HG03469 (cell line): ENCODE results near the gene NT5DC2.

Experiments
- ATAC-seq: cut with Tn5 transposase; IDR thresholded peaks from one replicate; pipeline ENCODE4 v1.9.1; 2021; ENCODE audit warnings: mild to moderate bottlenecking, moderate library complexity, moderate number of reproducible peaks; ENCODE audit not compliant: unreplicated experiment

The NT5DC2 gene

DNA sequence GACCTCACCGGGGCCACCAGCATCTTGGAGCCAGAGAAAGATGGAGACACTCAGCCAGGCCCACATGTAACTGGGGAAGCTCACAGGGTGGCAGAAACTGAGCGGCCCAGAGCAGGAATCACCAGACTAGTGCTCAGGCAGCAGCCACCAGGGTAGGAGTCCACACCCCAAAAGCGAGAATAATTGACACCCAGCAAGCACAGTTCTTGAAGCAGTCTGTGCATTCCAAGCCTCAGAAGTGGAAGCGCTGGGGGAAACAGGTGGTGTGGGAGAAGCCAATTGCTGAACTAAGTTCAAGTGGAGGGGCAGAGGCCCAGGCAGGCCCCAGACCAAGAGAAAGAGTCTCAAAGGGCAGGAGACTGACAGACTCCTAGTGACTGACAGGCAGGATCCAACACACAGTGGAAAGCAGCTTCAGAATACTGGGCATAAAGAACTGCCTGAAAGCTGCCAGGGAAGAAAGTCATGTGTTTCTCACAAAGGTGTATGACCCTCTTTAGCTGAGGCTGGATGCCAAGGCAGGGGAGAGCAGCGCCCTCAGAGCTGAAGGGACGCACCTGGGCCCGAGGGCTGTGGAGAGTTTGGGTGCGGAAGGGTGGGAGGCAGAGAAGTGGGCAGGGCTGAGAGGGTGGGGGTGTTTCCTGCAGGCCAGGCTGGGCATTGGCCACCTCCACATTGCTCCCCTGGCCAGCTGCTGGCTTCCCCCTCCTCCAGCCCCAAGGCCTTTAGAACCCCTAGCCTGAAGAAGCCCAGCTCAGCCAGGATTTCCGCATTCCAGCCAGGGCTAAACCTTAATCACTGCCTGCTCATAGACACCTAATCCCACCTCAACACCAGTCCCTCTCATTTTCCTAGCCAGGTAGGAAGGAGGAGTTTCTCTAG is 7.7 kb downstream of the NT5DC2 start:
- no peak for ATAC-seq

DNA sequence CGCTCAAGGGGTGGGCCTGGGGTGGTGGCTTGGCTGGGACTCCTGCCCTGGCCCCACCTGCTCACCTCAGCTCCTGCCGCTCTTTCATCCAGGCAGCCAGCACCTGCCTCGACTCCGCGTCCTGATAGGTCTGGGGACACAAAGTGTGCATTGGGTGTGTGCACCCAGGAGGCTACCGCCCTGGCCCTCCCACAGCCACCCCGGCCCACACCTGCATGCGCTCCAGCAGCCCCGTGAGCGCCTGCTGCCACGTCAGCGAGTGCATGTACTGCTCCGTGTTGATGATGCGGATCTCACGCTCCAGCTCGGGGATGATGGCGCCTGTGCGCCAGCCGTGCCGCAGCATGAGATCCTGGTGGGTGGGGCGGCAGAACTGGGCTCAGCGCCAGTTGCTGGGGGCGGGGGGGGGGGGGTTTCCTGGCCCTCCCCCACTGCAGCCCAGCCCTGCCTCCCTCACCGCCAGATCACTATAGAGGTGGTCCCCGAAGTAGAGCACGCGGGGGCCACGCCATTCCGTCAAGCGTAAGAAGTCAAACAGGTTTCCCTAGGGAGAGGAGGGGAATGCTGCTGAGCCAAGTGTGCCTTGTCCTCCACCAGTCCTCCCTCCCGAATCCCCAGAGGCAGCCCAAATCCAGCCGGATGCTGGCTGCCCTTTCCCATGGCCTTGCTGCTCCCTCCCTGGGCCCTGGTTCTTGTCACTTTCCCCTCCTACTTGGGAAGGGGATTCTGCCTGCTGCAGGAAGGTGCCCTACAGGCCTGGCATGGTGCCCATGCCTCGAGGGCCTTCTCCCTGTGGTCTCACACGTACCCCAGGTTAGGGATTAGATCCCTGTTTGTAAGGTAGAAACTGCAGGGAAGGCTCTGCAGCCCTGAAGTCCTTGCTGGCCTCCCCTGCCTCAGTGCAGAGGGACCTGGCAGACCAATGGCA is 8.6 kb downstream of the NT5DC2 start:
- no peak for ATAC-seq

DNA sequence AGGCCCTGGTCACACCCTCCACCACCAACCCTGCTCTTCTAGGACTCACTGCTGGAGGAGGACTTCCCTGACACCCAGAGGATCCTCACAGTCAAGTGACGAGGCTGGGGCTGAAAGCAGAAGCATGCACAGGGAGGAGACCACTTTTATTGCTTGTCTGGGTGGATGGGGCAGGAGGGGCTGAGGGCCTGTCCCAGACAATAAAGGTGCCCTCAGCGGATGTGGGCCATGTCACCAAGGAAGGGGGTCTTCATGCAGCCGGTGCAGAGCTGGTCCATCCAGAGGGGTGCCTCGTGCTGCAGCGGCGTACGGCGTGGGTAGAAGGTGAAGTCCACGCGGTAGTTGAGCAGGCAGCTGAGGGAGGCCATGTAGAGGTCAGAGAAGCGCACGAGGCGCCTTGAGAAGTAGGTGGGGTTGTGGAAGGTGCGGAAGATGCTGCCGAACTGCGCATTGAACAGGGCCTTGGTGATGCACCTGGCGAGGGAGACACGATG is 9.4 kb downstream of the NT5DC2 start:
- ATAC-seq: no peak

DNA sequence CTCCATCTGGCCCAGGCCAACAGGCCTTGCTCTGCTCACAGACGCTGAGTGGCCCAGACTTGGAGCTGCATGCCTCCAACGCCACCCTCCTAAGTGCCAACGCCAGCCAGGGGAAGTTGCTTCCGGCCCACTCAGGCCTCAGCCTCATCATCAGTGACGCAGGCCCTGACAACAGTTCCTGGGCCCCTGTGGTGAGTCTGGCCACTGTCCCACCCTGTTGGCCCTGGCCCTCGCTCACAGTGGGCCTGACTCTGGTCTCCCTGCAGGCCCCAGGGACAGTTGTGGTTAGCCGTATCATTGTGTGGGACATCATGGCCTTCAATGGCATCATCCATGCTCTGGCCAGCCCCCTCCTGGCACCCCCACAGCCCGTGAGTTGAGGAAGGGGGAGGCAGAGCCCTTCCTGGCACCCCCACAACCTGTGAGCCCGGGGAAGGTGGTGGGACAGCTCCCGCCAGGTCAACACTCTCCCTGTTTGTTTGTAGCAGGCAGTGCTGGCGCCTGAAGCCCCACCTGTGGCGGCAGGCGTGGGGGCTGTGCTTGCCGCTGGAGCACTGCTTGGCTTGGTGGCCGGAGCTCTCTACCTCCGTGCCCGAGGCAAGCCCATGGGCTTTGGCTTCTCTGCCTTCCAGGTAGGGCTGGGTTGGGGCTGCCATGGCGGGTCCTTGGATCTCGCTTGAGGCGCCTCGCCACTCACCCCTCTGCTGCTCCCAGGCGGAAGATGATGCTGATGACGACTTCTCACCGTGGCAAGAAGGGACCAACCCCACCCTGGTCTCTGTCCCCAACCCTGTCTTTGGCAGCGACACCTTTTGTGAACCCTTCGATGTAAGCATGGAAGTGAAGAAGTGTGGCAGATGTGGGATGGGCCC is 10.0 kb downstream of the NT5DC2 start:
- ATAC-seq: no peak

DNA sequence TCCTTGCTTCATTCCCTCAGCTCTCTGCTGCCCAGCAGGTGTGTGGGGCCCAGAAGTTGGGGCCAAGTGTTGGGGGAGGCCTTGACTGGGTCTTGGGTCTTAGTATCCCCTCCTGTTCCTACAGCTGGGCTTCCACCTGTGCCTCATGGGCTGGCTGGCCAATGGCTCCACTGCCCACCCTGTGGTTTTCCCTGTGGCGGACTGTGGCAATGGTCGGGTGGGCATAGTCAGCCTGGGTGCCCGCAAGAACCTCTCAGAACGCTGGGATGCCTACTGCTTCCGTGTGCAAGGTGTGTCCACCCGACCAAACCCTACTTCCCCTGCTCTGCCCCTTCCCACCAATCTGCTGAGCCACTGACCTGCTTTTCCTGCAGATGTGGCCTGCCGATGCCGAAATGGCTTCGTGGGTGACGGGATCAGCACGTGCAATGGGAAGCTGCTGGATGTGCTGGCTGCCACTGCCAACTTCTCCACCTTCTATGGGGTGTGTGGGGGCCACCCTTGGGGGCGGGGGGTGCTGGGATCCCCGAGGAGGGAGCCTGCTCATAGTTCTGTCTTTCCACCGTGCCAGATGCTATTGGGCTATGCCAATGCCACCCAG is 10.9 kb downstream of the NT5DC2 start:
- no peak for ATAC-seq

DNA sequence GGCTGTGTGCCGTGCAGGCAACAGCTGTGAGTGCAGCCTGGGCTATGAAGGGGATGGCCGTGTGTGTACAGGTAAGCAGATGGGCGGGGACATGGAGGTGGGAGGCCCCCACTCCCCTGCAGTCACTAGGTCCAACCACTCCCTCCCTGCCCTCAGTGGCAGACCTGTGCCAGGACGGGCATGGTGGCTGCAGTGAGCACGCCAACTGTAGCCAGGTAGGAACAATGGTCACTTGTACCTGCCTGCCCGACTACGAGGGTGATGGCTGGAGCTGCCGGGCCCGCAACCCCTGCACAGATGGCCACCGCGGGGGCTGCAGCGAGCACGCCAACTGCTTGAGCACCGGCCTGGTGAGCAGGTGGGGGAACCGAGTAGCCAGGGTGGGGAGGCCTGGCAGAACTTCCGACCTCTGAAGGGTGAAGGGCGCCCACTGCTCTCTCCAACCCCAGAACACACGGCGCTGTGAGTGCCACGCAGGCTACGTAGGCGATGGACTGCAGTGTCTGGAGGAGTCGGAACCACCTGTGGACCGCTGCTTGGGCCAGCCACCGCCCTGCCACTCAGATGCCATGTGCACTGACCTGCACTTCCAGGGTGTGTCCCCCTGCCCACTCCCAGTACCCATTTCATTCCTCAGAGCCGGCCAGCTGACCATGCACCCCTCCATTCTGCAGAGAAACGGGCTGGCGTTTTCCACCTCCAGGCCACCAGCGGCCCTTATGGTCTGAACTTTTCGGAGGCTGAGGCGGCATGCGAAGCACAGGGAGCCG is 11.6 kb downstream of the NT5DC2 start:
- ATAC-seq: no peak

DNA sequence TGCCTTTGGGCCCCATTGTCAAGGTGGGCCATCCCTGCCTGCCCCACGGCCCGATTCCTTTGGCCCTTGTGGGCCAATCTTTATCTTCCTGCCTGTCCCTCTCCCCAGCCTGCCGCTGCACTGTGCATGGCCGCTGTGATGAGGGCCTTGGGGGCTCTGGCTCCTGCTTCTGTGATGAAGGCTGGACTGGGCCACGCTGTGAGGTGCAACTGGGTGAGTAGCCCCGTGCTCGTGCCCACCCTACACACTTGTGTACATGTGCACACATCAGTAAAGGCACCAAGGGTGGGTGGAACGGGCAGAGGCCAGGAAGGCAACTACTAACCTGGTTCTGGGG is 12.2 kb downstream of the NT5DC2 start:
- ATAC-seq: no peak

DNA sequence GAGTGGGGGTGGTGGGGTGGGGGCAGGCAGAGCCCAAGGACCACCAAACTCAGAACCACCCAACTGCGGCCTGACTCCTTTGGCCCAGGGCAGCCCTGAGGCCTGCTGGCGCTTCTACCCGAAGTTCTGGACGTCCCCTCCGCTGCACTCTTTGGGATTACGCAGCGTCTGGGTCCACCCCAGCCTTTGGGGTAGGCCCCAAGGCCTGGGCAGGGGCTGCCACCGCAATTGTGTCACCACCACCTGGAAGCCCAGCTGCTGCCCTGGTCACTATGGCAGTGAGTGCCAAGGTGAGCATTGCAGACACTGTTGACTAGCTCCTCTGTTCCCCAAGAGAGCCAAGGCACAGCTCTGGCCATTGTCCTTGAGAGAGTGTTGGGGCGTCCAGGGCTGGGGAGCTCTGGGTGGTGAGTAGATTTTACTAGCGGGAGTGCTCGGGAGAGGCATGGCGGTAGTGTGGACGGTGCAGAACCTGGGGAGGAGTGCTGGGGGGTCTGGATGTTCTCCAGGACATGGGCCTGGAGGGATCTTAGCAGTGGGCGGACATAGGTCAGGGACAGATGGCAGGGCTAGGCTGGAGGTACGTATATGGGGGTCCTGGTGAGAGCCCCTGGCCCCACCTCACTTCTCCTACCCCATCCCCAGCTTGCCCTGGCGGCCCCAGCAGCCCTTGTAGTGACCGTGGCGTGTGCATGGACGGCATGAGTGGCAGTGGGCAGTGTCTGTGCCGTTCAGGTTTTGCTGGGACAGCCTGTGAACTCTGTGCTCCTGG is 12.8 kb downstream of the NT5DC2 start:
- no peak for ATAC-seq

DNA sequence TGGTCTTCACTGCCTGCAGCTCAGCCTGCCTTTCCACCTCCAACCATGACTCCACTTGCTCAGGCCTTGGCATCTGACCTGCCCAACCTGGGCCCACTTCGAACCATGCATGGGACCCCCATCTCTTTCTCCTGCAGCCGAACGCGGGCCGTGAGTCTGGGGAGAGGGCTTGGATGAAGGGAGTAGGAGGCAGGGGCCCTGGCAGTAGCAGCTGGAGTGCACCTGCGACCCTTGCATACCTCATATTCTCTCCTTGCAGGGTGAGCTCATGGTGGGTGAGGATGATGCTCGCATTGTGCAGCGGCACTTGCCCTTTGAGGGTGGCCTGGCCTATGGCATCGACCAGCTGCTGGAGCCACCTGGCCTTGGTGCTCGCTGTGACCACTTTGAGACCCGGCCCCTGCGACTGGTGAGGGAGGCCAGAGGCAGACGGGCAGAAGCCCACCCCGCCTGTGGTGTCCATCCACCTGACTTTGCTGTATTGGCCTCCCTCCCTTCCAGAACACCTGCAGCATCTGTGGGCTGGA is 13.5 kb downstream of the NT5DC2 start:
- no peak for ATAC-seq

DNA sequence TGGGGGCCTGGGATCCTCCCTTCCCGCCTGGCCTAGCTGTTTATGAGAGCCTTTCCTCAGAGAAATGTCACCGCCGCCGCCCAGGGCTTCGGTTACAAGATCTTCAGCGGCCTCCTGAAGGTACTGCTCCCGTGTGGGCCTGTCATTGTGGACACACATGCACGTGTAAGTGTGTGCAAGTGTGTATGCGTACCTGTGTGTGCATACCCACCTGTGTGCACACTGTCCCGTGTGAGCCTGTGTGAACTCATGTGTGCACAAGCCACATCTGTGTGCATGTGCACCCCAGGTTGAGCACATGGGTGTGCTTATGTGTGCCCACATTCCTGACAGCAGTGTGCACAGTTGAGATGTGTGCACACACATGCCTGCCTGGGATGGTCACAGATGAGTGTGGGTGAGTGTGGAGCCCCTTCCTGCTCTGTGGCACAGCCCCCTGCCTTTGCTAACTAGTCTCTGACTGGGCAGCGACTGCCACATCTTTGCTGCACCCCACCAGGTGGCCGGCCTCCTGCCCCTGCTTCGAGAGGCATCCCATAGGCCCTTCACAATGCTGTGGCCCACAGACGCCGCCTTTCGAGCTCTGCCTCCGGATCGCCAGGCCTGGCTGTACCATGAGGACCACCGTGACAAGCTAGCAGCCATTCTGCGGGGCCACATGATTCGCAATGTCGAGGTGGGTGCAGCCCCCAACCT is 14.1 kb downstream of the NT5DC2 start:
- no peak for ATAC-seq

DNA sequence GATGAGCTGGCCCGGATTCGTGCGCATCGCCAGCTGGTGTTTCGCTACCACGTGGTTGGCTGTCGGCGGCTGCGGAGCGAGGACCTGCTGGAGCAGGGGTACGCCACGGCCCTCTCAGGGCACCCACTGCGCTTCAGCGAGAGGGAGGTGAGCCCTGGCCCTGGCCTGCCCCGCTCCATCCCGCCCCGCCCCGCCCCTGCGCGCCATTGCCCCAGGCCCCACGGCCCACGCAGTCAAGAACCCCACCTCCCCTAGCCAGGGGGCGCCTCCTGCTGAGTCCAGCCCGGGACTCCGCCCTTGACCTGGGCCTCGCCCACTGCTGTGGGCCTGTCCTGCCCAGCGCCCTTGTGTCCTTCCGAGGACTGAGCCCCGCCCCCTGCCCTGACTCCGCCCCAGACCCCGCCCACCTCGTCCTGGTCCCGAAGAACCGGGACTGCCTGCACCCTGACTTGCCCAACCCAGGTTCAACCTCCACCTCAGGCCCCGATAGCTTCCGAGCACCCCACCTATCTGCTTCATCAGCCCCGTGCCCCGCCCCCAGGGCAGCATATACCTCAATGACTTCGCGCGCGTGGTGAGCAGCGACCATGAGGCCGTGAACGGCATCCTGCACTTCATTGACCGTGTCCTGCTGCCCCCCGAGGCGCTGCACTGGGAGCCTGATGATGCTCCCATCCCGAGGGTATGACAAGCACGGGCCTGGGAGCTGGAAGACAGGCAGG is 14.8 kb downstream of the NT5DC2 start:
- no peak for ATAC-seq

DNA sequence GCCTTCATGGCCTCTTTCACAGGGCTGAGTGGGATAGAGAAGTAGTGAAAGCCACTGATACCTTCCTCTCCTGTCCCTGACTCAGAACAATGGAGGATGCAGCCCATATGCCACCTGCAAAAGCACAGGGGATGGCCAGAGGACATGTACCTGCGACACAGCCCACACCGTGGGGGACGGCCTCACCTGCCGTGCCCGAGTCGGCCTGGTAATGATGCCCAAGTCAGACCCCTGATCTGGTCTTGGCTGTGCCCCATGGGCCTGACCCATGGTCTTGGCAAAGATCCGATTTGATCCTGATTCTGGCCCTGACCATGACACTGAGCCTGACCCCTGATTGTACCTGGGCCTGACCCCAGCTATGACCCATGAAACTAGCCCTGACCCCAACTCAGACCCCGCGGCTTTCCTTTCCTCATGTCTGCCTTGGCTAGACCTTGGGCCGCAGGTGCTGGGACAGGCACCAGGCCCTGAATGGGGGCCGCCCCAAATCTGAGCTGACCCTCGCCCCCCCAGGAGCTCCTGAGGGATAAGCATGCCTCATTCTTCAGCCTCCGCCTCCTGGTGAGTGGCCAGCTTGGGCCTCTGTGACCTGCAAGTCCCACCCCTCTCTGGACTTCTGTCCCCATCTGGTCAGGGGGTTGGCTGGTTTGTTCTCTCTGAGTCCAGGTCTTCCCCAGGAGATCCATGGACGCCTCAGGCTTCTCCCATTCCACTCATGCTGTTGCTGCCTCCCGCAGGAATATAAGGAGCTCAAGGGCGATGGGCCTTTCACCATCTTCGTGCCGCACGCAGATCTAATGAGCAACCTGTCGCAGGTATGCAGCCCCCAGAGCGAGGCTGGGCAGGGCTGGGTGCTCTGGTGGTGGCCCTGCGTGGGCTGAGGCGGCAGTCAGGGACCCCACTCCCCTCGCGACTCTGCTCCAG is 15.6 kb downstream of the NT5DC2 start:
- no peak for ATAC-seq

DNA sequence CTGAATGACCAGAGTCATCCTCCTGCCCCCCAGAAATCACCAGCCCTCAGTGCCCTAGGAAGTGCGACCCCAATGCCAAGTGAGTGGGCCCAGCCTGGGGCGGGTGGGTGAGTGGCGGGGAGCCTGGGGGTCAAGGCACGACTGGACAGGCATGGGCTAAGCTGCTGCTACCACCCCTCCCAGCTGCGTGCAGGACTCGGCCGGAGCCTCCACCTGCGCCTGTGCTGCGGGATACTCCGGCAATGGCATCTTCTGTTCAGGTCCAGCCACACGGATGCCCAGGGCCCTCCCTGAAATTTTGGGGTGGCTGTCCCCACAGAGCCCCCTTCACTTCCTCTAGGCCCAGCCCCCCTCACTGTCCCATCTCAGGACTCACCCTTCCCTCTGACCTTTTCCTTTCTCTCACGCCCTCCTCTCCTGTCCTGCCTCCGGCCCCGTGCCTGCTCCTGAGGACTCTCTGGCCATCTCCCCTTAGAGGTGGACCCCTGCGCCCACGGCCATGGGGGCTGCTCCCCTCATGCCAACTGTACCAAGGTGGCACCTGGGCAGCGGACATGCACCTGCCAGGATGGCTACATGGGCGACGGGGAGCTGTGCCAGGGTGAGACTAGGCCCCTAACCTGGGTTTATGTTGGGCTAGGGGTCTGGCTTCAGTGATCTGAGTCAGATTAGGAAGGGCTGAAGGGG is 17.0 kb downstream of the NT5DC2 start:
- no peak for ATAC-seq

DNA sequence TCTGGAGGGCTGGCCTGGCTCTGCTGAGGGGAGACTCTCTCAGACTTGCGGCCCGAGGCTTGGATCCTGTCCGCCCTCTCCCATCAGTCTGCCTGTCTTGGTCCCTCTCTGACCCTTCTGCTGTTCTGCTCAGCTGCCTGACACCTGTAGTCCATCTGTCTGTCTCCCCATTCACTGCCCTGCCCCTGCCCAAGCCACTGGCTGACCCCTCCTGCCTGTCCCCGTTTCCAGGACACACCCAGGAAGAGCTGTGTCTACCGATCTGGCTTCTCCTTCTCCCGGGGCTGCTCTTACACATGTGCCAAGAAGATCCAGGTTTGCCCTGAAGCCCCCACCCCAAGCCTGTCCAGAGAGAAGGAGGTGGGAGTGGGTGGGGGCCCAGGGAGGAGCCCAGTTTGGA is 18.5 kb downstream of the NT5DC2 start:
- ATAC-seq: no peak

DNA sequence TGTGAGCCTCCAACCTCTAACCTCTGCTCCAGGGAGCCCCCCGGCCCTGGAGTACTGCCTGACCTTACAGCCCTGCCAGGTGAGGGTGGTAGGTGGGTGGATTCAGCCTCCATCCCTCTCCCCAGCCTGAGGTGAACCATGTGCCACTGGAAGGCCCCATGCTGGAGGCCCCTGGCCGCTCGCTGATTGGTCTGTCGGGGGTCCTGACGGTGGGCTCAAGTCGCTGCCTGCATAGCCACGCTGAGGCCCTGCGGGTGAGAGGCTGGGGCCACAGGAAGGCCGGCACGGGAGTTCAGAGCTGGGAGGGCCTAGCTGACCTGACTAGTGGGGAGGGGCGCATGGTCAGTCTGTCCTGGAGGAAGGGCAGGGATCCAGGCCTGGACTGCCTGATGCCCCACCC is 19.1 kb downstream of the NT5DC2 start:
- ATAC-seq: no peak

DNA sequence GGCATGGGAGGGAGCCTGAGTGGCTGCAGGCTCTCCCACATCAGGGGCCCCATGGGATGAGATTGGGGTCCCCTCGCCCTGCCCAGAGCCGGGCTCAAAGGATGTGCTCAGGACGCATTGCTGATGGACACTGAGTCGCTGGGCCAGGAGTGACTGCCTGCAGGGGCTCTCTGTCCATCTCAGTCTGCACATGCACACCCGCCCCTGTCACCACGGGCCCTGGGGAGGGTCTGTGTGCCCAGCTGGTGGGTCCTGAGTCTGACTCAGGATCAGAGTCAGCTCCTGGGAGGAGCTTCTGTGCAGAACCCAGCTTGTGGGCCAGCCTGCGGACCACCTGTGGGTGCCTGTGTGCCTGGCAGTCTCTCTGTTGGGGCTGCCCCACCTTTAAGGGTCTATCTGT is 20.4 kb downstream of the NT5DC2 start:
- ATAC-seq: no peak
